GM18858 (cell line): ENCODE results near the gene MRTO4.

Experiments
- ATAC-seq: cut with Tn5 transposase; IDR thresholded peaks from one replicate; pipeline ENCODE4 v1.9.1; 2021; ENCODE audit not compliant: unreplicated experiment

Gene MRTO4

DNA sequence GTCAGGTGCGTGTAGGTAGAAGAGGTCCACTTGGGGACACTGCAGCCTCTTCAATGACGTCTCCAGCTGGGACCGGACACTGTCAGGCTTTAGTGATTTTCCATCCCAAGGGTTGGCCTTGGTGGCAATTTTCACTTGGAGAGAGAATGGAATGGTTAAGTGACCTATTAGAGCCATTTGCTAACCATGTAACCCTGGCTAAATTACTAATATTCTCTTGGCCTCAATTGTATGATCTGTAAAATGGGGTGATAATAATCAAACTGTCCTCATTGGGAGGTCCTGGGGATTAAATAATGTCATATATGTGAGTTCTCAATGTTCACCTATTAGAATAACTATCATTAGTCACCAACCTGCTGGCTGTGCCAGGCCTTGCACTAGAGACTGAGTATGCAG is 56.9 kb downstream of the MRTO4 start:
- no peak for ATAC-seq

DNA sequence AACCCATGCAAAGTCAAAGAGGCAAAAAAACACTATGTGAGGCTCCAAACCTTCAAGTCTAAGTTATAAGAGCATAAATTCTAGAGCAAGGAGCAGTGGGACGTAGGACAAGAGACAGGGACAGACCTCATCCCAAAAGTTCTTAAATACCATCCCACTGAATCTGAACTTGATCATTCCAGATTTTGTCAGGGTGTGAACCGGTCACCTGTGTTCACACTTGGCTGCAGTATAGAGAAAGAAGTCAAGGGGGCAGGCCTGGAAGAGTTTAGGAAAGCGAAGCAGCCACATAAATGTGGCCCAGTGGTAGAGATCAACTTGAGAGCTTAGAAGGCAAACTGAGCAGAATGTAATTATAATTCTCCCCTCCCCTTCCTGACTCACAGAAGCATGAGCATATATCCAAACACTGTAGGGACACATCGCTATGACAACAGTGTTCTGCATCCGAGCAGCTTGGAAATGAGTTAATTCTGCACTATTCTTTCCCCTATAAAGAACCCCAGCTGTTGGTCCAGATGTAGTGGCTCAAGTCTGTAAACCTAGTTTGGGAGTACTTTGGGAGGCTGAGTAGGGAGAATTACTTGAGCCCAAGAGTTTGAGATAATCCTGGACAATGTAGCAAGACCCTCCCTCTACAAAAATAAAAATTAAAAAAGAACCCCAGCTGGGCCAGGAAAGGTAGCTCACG is 57.7 kb downstream of the MRTO4 start:
- ATAC-seq = no peak
